NB4 (cell line): ENCODE data around the gene TTF2.

Experiments used
- DNase-seq: peaks from one replicate; pipeline ENCODE4 v3.0.0; 2010; ENCODE audit warnings: low read depth
- H3K4me3 ChIP-seq: one replicate; pipeline ENCODE4 v1.5.1; 2011; ENCODE audit warnings: mild to moderate bottlenecking, low read depth, low read length, moderate library complexity
- MAX ChIP-seq: IDR thresholded peaks from 2 replicates; pipeline ENCODE4 v1.6.1; 2011; ENCODE audit warnings: low read depth, low read length
- MYC ChIP-seq: IDR thresholded peaks from 2 replicates; pipeline ENCODE4 v1.6.1; 2011; ENCODE audit warnings: low read depth, low read length
- POLR2A ChIP-seq: IDR thresholded peaks from 2 replicates; pipeline ENCODE4 v1.6.1; 2011; ENCODE audit warnings: mild to moderate bottlenecking; ENCODE audit not compliant: insufficient read length; ENCODE audit errors: extremely low read depth
- TF ChIP-seq, protein P1 (sequence below): IDR thresholded peaks from one replicate; pipeline ENCODE4 v1.5.1; 2012; ENCODE audit warnings: low read depth, low read length

TTF2 gene

DNA sequence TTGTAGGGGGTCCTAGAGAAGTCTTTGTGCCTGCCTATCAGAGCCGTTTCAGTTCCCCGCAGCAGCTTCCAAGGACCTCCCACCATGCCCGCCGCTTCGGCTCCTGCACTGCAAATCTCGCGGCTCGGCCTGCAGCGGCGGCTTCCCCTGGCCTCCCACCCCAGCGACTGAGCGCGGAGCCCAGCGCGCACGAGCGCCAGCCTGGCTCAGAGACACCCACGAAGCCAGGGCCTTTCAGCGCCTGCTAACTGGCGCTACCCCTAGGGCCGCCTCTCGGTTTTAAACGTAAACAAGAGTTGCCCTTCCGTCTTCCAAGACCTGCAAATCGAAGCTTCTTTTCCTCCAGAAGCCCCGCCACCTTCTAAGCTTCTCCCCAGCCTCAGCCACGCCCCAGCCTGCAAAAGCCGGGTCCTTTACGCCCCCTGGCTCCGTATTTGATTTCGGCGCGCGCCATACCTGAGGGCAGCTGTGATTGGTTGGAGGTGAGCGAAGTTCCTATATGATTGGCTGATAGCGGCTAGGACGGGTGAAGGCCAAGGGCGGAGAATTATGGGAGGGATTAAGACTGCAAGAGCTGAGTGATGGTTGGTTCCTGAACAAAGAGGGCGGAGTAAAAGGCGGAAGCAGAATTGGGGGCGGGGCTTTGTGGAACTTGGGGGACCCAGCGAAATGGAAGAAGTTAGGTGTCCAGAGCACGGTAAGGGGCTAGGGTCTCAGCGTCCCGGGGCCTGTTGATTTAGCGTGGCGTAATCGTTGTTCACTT, at the start of gene TTF2:
Gene TTF2 (plus strand): TSS at position 649 of the 763 bp plus-strand sequence. CDS start 21 bp downstream, at position 670.
- peak; percentile 99 for DNase-seq
- TF ChIP-seq MAX: peak; percentile 10
- TF ChIP-seq POLR2A: peak; percentile 59
- TF ChIP-seq MYC: peak; percentile 67
- TF ChIP-seq, protein P1, sequence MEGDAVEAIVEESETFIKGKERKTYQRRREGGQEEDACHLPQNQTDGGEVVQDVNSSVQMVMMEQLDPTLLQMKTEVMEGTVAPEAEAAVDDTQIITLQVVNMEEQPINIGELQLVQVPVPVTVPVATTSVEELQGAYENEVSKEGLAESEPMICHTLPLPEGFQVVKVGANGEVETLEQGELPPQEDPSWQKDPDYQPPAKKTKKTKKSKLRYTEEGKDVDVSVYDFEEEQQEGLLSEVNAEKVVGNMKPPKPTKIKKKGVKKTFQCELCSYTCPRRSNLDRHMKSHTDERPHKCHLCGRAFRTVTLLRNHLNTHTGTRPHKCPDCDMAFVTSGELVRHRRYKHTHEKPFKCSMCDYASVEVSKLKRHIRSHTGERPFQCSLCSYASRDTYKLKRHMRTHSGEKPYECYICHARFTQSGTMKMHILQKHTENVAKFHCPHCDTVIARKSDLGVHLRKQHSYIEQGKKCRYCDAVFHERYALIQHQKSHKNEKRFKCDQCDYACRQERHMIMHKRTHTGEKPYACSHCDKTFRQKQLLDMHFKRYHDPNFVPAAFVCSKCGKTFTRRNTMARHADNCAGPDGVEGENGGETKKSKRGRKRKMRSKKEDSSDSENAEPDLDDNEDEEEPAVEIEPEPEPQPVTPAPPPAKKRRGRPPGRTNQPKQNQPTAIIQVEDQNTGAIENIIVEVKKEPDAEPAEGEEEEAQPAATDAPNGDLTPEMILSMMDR: no peak
- H3K4me3 ChIP-seq: peak within 1 kb of the TSS; percentile 81

DNA sequence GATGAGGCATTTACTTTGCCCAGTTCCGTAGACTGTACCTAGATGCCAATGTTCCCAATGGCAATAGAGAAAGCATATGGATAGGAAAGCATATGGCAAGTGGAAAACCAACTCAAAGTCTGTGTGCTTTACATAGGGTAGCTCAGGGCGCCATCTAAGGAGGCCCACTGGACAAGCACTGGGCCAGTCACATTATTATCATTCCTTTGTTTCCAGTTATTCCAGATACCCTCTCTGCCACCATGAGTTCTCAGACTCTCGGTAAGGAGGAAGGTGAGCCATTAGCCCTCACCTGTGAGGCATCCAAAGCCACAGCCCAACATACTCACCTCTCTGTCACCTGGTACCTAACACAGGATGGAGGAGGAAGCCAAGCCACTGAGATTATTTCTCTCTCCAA, 48.8 kb upstream of the TTF2 start:
- TF ChIP-seq, protein P1: no peak
- TF ChIP-seq MAX (no peak), POLR2A (no peak), MYC (no peak)
- no peak for DNase-seq
- H3K4me3 ChIP-seq: no peak overlapping the region

GRCh38 chr1:117013309-117013858, 46.7 kb upstream of the TTF2 start:
- no peak for DNase-seq
- TF ChIP-seq POLR2A (no peak), MYC (no peak), MAX (no peak)
- TF ChIP-seq, protein P1: no peak
- H3K4me3 ChIP-seq: no peak overlapping the region

DNA sequence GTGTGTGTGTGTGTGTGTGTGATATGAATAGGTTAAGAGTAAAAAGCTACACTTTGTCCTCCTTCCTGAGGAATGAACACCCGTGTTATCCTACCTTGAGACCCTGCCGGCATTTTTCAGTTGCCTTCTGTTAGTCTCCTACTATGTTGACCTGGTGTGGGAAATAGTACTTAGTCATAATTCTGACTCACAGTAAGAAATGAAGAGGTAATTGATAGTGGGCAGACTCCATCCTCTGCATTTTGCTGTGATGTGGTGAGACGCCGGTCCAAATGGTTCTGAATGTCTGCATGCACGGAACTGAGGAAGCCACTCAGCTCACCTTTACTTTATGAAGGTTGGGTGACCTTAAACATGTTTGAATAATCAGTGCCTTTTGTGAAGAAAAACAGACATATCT, 45.9 kb upstream of the TTF2 start:
- DNase-seq: no peak
- no peak overlapping the region for H3K4me3 ChIP-seq
- no peak for TF ChIP-seq POLR2A
- no peak for TF ChIP-seq MAX
- TF ChIP-seq, protein P1: no peak
- TF ChIP-seq MYC: no peak

GRCh38 chr1:117015724-117016123, 44.4 kb upstream of the TTF2 start:
- no peak overlapping the region for H3K4me3 ChIP-seq
- DNase-seq: no peak
- TF ChIP-seq, protein P1: no peak
- TF ChIP-seq POLR2A: no peak
- TF ChIP-seq MYC: no peak
- TF ChIP-seq MAX: no peak
